Subcutaneous adipose tissue (tissue), 4 donors: ENCODE results near the gene CMC2. TPM values are rescaled to one million over a fixed set of nuclear protein-coding genes. Genes with fewer than 3 reads are reported as not detected.

ENCODE experiments used
- total RNA-seq, 4 donors: library from RNA; depleted of rRNA; stranded (reverse); fragments of >200 nt; gene quantifications; one replicate each; pipeline ENCODE4 v1.1.0, GENCODE V29; 2016
- TF ChIP-seq, protein P1 (sequence below): fragments of 450-650 bp; IDR thresholded peaks from one replicate; pipeline ENCODE4 v1.5.1; 2016; ENCODE audit warnings: low read depth, mild to moderate bottlenecking, control low read depth, antibody characterized with exemption, moderate library complexity

CMC2 gene
- total RNA-seq, 4 donors from 2014 or later, result 26.2 to 46.9 (median 36.3) TPM

DNA sequence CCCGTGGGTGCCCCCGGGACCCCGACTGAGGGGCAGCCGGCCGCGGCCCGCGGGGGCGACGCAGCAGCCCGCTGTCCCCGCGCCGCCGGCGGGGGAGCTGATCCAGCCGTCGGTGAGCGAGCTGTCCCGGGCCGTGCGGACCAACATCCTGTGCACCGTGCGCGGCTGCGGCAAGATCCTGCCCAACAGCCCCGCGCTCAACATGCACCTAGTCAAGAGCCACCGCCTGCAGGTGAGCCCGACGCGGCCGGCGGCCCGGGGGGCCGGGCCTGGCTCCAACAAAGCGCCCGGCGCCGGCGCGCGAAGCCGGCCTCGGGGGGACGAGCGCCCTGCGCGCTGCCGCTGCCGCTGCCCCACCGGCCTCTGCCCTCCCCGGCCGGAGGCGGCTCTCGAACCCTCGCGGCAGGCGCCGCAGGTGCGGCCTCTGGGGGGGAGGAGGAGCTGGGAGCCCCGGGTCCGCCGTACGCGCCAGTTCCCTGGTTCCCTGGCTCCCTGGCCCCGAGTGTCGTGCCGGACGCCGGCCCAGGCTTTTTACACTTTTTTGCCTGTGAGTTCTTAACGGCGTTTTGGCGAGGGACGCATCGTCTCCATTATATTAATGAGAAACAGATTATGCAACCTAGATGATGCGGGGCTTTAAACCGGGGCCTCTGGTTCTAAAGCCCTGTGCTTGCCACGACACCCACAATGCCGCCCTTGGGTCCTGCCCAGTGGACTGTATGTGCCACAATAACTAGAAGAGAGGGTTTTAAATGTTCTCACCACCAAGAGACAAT lies 29.5 kb upstream of the CMC2 start:
- TF ChIP-seq, protein P1, sequence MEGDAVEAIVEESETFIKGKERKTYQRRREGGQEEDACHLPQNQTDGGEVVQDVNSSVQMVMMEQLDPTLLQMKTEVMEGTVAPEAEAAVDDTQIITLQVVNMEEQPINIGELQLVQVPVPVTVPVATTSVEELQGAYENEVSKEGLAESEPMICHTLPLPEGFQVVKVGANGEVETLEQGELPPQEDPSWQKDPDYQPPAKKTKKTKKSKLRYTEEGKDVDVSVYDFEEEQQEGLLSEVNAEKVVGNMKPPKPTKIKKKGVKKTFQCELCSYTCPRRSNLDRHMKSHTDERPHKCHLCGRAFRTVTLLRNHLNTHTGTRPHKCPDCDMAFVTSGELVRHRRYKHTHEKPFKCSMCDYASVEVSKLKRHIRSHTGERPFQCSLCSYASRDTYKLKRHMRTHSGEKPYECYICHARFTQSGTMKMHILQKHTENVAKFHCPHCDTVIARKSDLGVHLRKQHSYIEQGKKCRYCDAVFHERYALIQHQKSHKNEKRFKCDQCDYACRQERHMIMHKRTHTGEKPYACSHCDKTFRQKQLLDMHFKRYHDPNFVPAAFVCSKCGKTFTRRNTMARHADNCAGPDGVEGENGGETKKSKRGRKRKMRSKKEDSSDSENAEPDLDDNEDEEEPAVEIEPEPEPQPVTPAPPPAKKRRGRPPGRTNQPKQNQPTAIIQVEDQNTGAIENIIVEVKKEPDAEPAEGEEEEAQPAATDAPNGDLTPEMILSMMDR, result no peak

DNA sequence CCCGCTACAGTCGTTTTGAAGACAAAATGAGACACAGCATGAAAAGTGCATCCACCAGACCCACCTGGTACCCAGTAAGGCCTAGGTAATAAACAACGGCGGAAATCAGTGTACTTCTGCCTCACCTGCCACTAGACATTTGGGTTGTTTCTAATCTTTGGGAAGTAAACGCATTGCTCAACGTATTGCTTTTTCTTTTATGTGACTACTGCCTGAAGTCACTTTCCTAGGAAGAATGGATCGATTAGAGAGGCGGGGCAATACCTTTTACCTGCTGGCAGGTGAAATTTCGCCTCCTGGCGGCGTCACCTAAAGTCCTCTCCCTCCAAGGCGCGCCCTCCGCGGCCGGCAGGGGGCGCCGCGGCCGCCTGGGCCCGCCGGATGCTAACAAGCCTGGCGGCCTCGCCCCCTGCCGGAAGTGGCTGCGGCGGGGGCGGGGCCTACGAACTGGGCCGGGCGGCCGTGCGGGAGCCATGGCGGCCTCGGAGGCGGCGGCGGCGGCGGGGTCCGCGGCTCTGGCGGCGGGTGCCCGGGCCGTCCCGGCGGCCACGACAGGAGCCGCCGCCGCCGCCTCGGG lies 28.8 kb upstream of the CMC2 start, which contains the start of gene ATMIN:
ATMIN (plus strand) TSS at position 445 of the 577 bp plus-strand sequence; CDS start at position 474, 29 bp downstream.
- TF ChIP-seq, protein P1, result no peak

DNA sequence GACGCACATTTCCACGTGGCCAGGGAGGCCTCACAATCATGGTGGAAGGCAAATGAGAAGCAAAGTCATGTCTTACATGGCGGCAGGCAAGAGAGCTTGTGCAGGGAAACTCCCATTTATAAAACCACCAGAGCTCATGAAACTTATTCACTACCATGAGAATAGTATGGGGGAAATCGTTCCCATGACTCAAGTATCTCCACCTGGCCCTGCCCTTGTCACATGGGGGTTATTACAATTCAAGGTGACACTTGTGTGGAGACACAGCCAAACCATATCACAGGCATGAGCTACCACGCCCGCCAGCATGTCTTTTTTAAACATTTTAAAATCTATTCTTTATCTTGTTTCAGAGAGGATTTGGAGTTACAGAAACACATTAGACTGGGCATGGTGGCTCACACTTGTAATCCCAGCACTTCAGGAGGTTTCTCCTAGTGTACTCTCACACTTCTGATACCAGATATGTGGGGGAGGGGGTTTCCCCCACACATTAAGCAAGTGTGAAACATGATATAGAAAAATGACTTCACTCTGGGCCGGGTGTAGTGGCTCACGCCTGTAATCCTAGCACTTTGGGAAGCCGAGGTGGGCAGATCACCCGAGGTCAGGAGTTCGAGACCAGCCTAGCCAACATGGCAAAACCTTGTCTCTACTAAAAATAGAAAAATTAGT lies 23.4 kb upstream of the CMC2 start:
- TF ChIP-seq, protein P1, result no peak

DNA sequence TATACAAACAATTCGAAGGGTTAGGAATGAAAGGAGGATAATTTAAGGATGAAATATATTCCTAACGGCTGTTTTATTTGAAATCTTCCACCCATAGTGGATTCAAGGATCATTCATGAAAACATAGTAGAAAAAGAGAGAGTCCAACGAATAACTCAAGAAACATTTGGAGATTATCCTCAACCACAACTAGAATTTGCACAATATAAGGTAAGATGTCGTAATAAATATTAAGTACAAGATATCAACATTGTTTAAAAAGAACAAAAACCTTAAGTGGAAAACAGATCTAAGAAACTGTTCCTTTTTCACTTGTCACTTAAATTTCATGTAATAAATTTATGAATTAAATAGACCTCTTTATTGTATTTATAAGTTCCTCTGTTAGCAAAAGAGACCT lies 19.7 kb upstream of the CMC2 start:
- TF ChIP-seq, protein P1, result no peak

DNA sequence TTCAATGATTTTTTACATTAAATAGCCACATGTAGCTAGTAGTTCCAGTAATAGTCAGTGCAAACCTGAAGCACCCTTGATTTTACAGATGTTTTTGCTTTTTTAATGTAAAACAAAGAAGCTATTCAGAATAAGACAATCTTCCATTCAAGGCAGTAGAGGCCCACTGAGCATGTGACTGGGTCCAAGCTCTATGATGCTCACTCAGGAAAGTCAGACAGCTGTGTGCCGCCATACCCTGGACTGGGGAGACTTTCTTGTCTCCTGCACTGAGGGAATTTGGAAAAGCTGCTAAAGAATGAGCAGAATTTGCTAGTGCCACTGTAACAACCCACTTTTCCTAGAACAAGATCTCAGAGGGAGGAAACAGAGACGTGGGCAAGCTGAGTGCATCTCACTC lies 11.8 kb upstream of the CMC2 start:
- TF ChIP-seq, protein P1, result no peak

DNA sequence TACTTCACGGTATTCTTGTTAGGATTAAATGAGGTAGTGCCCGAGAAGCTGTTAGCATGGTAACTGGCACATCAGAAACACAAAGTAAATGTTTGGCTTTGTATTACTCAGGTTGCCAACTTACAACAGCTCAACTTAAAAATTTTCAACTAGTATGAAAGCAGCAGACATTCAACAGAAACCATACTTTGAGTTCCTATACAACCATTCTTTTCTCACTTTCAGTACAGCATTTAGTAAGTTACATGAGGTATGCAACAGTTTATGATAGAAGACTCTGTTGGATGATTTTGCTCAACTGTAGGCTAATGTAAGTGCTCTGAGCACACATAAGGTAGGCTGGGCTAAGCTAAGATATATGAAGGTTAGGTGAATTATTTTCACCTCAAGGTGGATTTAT lies 8.0 kb upstream of the CMC2 start:
- TF ChIP-seq, protein P1, result no peak

DNA sequence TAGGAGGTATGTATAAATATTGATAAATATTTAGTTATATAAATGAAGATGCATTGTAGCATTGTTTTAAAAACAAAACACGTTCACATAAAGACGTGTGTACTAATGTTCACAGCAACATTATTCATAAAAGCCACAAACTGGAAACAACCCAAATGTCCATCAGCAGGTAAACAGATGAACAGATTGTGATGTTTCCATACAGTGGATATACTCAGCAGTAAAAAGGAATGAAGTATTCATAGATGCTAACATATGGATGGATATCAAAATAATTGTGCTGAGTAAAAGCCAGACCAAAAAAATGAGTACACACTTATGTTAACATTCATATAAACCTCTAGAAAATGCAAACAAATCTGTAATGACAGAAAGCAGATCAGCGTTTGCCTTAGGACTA lies 6.3 kb upstream of the CMC2 start:
- TF ChIP-seq, protein P1, result no peak
